ENCODE results near the gene ADGRL2. TPM values are rescaled to one million over a fixed set of nuclear protein-coding genes. Genes with fewer than 3 reads are reported as not detected.

Gene ADGRL2
- total and polyA plus RNA-seq, 10 donors, result 5.4 to 115 (median 60.7) TPM

- Histone ChIP-seq H3K4me1 (no peaks in the 10 kb centered on the region), H3K4me3 (no peak overlapping the region), H3K27me3 (replicated peaks in 1 of 7) (no peaks in the 10 kb centered on the region), H3K9me3 (peaks cover 0 to 5% (median 0%) of the 10 kb centered on the region in 8 donors), H3K36me3 (no peaks in the 10 kb centered on the region), H3K27ac (no peak overlapping the region)
- no peak for DNase-seq
- TF ChIP-seq POLR2A (IDR thresholded peaks at IDR 0.05) (no peak), CTCF (IDR thresholded peaks at IDR 0.05 in 8 of 11, conservative IDR thresholded peaks at IDR 0.05 in 3 of 11) (no peak), POLR2AphosphoS5 (IDR thresholded peaks at IDR 0.05) (no peak)
- intact Hi-C loops (cut with DNase I; ENCODE audit: low total_unique reads), result no loop called here
- WGBS, 5 donors, result 70 to 82% (median 79%) methylated on average over 5 of the region's 5 CpGs
Observed at GRCh38 chr1:81887421-81888144, 86.8 kb downstream of the ADGRL2 start.

GRCh38 chr1:81889166-81889565, 88.4 kb downstream of the ADGRL2 start:
- intact Hi-C loops (cut with DNase I; ENCODE audit: low total_unique reads), result no loop called here
- TF ChIP-seq CTCF (IDR thresholded peaks at IDR 0.05 in 8 of 11, conservative IDR thresholded peaks at IDR 0.05 in 3 of 11), result no peak
- TF ChIP-seq POLR2AphosphoS5 (IDR thresholded peaks at IDR 0.05), result no peak
- no peak for TF ChIP-seq POLR2A (IDR thresholded peaks at IDR 0.05)
- 79 to 88% (median 86%) methylated on average over 4 of the region's 4 CpGs for WGBS, 5 donors

GRCh38 chr1:81894867-81895266, 94.1 kb downstream of the ADGRL2 start:
- Histone ChIP-seq H3K27me3 (replicated peaks in 1 of 7) (no peaks in the 10 kb centered on the region), H3K9me3 (no peaks in the 10 kb centered on the region), H3K4me3 (no peak overlapping the region), H3K4me1 (peaks cover 0 to 4% (median 0%) of the 10 kb centered on the region in 6 donors), H3K27ac (no peak overlapping the region), H3K36me3 (no peaks in the 10 kb centered on the region)
- TF ChIP-seq CTCF (IDR thresholded peaks at IDR 0.05 in 8 of 11, conservative IDR thresholded peaks at IDR 0.05 in 3 of 11) (no peak), POLR2A (IDR thresholded peaks at IDR 0.05) (no peak), POLR2AphosphoS5 (IDR thresholded peaks at IDR 0.05) (no peak)
- no peak for DNase-seq
- intact Hi-C loops (cut with DNase I; ENCODE audit: low total_unique reads), result no loop called here
- 79 to 94% (median 88%) methylated on average over 2 of the region's 2 CpGs for WGBS, 5 donors

More at GRCh38 chr1:81889166-81889565, 88.4 kb downstream of the ADGRL2 start:
- no peak overlapping the region for H3K4me3 ChIP-seq
- no peaks in the 10 kb centered on the region for H3K4me1 ChIP-seq
- DNase-seq, result no peak
- H3K36me3 ChIP-seq, result no peaks in the 10 kb centered on the region
- H3K27me3 ChIP-seq (replicated peaks in 1 of 7), result no peaks in the 10 kb centered on the region
- H3K27ac ChIP-seq, result no peak overlapping the region
- H3K9me3 ChIP-seq, result peaks cover 0 to 5% (median 0%) of the 10 kb centered on the region in 8 donors

- intact Hi-C loops (cut with DNase I; ENCODE audit: low total_unique reads), result no loop called here
Observed at GRCh38 chr1:81899214-81899821, 98.6 kb downstream of the ADGRL2 start.

More at GRCh38 chr1:81899214-81899821, 98.6 kb downstream of the ADGRL2 start:
- no peak overlapping the region for H3K4me3 ChIP-seq
- H3K27ac ChIP-seq, result no peak overlapping the region
- WGBS, 5 donors, result 83 to 95% (median 91%) methylated on average over 5 of the region's 5 CpGs
- H3K4me1 ChIP-seq, result peaks cover 0 to 4% (median 0%) of the 10 kb centered on the region in 6 donors
- no peaks in the 10 kb centered on the region for H3K27me3 ChIP-seq (replicated peaks in 1 of 7)
- no peaks in the 10 kb centered on the region for H3K36me3 ChIP-seq
- DNase-seq, result no peak
- no peak for TF ChIP-seq CTCF (IDR thresholded peaks at IDR 0.05 in 8 of 11, conservative IDR thresholded peaks at IDR 0.05 in 3 of 11)
- TF ChIP-seq POLR2A (IDR thresholded peaks at IDR 0.05), result no peak
- TF ChIP-seq POLR2AphosphoS5 (IDR thresholded peaks at IDR 0.05), result no peak
- no peaks in the 10 kb centered on the region for H3K9me3 ChIP-seq
